Astrocyte (in vitro differentiated cells and primary cell): ENCODE measurements around the gene ANKLE2. TPM values are rescaled to one million over a fixed set of nuclear protein-coding genes. Genes with fewer than 3 reads are reported as not detected.
"Not testable (repeated sequence)": the region's sequence is repeated elsewhere in the genome, so short reads cannot be mapped to it uniquely, and the experiment has no call there.

Source experiments
- DNase-seq: peaks from one replicate; pipeline ENCODE4 v3.0.0-alpha.2; 2010; ENCODE audit warnings: low read depth
- FAIRE-seq: peaks from 2 replicates; lab custom pipeline; 2011; peaks lifted over from hg19 to GRCh38; lab: Jason Lieb, UNC
- H2AFZ ChIP-seq: 2 replicates; pipeline ENCODE4 v1.6.0; 2012; ENCODE audit warnings: low read depth, low read length, inconsistent platforms
- H3K27ac ChIP-seq: 2 replicates; pipeline ENCODE4 v1.5.1; 2011; ENCODE audit warnings: low read depth, low read length, inconsistent platforms
- H3K27me3 ChIP-seq: 2 replicates; pipeline ENCODE4 v1.6.0; 2011; ENCODE audit warnings: low read length, inconsistent platforms; ENCODE audit not compliant: insufficient read depth
- H3K36me3 ChIP-seq: 2 replicates; pipeline ENCODE4 v1.5.1; 2011; ENCODE audit warnings: low read length, inconsistent platforms; ENCODE audit not compliant: insufficient read depth
- H3K4me1 ChIP-seq: 2 replicates; pipeline ENCODE4 v1.5.1; 2011; ENCODE audit warnings: low read length, inconsistent platforms; ENCODE audit not compliant: insufficient read depth
- H3K4me2 ChIP-seq: 2 replicates; pipeline ENCODE4 v1.6.0; 2012; ENCODE audit warnings: low read length, inconsistent platforms
- H3K4me3 ChIP-seq: 2 replicates; pipeline ENCODE4 v1.5.1; 2011; ENCODE audit warnings: low read depth, mild to moderate bottlenecking, low read length, inconsistent platforms; ENCODE audit not compliant: insufficient read depth
- H3K79me2 ChIP-seq: 2 replicates; pipeline ENCODE4 v1.6.0; 2012; ENCODE audit warnings: mild to moderate bottlenecking, low read length, inconsistent platforms; ENCODE audit not compliant: insufficient read depth
- H3K9ac ChIP-seq: 2 replicates; pipeline ENCODE4 v1.6.0; 2012; ENCODE audit warnings: mild to moderate bottlenecking, low read length, inconsistent platforms
- H3K9me3 ChIP-seq: 2 replicates; pipeline ENCODE4 v1.5.1; 2012; ENCODE audit warnings: low read depth, mild to moderate bottlenecking, low read length, inconsistent platforms; ENCODE audit not compliant: insufficient read depth
- H4K20me1 ChIP-seq: 2 replicates; pipeline ENCODE4 v1.6.0; 2012; ENCODE audit warnings: low read length, inconsistent platforms; ENCODE audit not compliant: insufficient read depth
- H3K27ac Mint-ChIP-seq: one replicate; pipeline ENCODE4 v1.8.0; 2021; ENCODE audit warnings: mild to moderate bottlenecking, mixed read lengths; ENCODE audit not compliant: unreplicated experiment
- H3K27me3 Mint-ChIP-seq: one replicate; pipeline ENCODE4 v1.8.0; 2021; ENCODE audit warnings: low read depth, mixed read lengths; ENCODE audit not compliant: unreplicated experiment
- H3K36me3 Mint-ChIP-seq: one replicate; pipeline ENCODE4 v1.8.0; 2021; ENCODE audit warnings: low read depth, mixed read lengths; ENCODE audit not compliant: unreplicated experiment
- H3K4me1 Mint-ChIP-seq: one replicate; pipeline ENCODE4 v1.8.0; 2021; ENCODE audit warnings: low read depth, mixed read lengths; ENCODE audit not compliant: unreplicated experiment
- H3K4me3 Mint-ChIP-seq: one replicate; pipeline ENCODE4 v1.8.0; 2021; ENCODE audit warnings: mild to moderate bottlenecking, moderate library complexity, mixed read lengths; ENCODE audit not compliant: unreplicated experiment
- H3K9me3 Mint-ChIP-seq: one replicate; pipeline ENCODE4 v1.8.0; 2021; ENCODE audit warnings: mild to moderate bottlenecking, mixed read lengths; ENCODE audit not compliant: unreplicated experiment
- EZH2 ChIP-seq: IDR thresholded peaks from 2 replicates; pipeline ENCODE4 v1.6.1; 2012; ENCODE audit warnings: mild to moderate bottlenecking, low read length, inconsistent platforms; ENCODE audit not compliant: insufficient read depth
- total RNA-seq: library from RNA; stranded (reverse); gene quantifications from 2 replicates; pipeline ENCODE4 v1.2.1, GENCODE V29; 2021
- TF ChIP-seq, protein P1 (sequence below): IDR thresholded peaks from 2 replicates; pipeline ENCODE4 v1.5.1; 2011; ENCODE audit warnings: low read depth, mild to moderate bottlenecking, inconsistent platforms, low read length, moderate library complexity; ENCODE audit not compliant: insufficient read depth

The ANKLE2 gene
- total RNA-seq, 1 donor from 2014 or later: 140 TPM

DNA sequence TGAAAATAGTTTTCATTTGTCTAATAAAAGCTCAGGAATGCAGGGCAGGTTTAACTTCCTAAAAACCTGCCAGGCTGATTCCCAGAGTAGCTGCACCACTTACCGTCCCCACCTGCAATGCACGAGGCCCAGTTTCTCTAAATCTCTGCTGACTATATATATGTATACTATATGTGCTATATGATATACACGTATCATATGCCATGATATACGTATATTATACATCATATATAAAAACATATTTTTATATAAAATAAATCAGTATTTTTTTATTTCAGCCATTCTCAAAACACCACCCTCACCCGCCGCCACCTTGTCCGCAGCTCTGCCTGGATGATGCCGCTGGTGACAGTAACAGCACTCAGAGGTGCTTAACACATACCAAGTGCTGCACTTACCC lies 2.3 kb downstream of the ANKLE2 start:
- Histone ChIP-seq H3K36me3 (peaks cover 16% of the 10 kb centered on the region), H3K27me3 (no peaks in the 10 kb centered on the region), H4K20me1 (peaks cover 56% of the 10 kb centered on the region), H2AFZ (no peak overlapping the region), H3K4me3 (peak overlapping the region; percentile 49), H3K79me2 (peaks cover 74% of the 10 kb centered on the region), H3K4me1 (peaks cover 11% of the 10 kb centered on the region), H3K27ac (peak overlapping the region; percentile 100), H3K4me2 (peak overlapping the region; percentile 98), H3K9ac (peak overlapping the region; percentile 100), H3K9me3 (no peaks in the 10 kb centered on the region)
- Mint-ChIP-seq H3K4me1 (peaks cover 13% of the 10 kb centered on the region), H3K27me3 (no peaks in the 10 kb centered on the region), H3K27ac (peak overlapping the region; percentile 100), H3K9me3 (peaks cover 2% of the 10 kb centered on the region), H3K4me3 (peak overlapping the region; percentile 92), H3K36me3 (peaks cover 8% of the 10 kb centered on the region)
- DNase-seq (no peak), FAIRE-seq (no peak)
- TF ChIP-seq, protein P1, sequence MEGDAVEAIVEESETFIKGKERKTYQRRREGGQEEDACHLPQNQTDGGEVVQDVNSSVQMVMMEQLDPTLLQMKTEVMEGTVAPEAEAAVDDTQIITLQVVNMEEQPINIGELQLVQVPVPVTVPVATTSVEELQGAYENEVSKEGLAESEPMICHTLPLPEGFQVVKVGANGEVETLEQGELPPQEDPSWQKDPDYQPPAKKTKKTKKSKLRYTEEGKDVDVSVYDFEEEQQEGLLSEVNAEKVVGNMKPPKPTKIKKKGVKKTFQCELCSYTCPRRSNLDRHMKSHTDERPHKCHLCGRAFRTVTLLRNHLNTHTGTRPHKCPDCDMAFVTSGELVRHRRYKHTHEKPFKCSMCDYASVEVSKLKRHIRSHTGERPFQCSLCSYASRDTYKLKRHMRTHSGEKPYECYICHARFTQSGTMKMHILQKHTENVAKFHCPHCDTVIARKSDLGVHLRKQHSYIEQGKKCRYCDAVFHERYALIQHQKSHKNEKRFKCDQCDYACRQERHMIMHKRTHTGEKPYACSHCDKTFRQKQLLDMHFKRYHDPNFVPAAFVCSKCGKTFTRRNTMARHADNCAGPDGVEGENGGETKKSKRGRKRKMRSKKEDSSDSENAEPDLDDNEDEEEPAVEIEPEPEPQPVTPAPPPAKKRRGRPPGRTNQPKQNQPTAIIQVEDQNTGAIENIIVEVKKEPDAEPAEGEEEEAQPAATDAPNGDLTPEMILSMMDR: no peak
- no peak for TF ChIP-seq EZH2

DNA sequence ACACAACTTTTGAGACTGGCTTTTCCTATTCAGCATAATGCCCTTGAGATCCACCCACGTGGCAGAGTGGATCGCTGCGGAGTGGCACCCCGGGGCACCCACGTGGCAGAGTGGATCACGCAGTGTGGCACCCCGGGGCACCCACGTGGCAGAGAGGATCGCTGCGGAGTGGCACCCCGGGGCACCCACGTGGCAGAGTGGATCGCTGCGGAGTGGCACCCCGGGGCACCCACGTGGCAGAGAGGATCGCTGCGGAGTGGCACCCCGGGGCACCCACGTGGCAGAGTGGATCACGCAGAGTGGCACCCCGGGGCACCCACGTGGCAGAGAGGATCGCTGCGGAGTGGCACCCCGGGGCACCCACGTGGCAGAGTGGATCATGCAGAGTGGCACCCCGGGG lies 2.8 kb downstream of the ANKLE2 start:
- peaks cover 58% of the 10 kb centered on the region for H4K20me1 ChIP-seq
- H3K9me3 ChIP-seq, H3K27me3 Mint-ChIP-seq, H3K27me3 ChIP-seq, H3K27ac Mint-ChIP-seq, DNase-seq, H3K36me3 Mint-ChIP-seq, H3K4me3 ChIP-seq, H3K9me3 Mint-ChIP-seq, H3K9ac ChIP-seq, FAIRE-seq, H3K4me3 Mint-ChIP-seq, H2AFZ ChIP-seq, H3K27ac ChIP-seq: not testable (repeated sequence)
- peaks cover 79% of the 10 kb centered on the region for H3K79me2 ChIP-seq
- peaks cover 11% of the 10 kb centered on the region for H3K4me1 ChIP-seq
- H3K4me1 Mint-ChIP-seq: peaks cover 13% of the 10 kb centered on the region
- peak overlapping the region; percentile 98 for H3K4me2 ChIP-seq
- peaks cover 20% of the 10 kb centered on the region for H3K36me3 ChIP-seq

DNA sequence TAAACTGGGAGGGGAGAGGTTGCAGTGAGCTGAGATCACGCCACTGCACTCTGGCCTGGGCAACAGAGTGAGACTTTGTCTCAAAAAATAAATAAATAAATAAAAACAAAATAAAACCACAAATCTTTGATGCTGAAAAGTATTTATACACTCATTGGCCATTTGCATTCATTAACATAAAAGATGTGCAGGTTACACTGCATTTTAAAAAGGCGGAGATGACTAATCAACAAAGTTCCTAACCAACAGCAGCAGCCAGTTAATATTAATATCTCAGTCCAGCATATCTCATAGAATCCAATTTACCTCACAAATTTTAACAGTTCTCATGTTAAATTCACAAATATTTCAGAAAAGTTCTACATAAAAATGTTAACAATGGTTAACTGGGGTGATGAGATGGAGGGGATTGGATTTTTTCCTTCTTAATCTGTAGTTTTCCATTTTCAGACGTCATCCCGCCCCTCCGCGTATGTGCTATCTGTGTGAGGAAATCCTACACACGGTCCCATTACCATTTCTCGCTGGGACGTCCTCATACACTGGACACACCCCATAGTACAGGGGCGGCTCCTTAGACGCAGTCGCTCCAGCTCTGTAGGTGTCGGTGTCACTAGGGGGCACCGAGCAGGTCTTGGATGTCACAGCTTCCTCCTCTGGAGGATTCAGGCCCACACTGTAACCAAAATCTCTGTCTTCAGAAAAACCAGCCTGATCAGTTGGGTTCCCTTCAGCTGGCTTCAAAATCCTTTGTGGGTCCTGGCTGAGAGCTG lies 7.3 kb downstream of the ANKLE2 start:
- peaks cover 3% of the 10 kb centered on the region for H3K4me1 ChIP-seq
- peaks cover 97% of the 10 kb centered on the region for H3K79me2 ChIP-seq
- H3K36me3 ChIP-seq: peaks cover 46% of the 10 kb centered on the region
- no peak overlapping the region for H2AFZ ChIP-seq
- Mint-ChIP-seq H3K9me3 (no peaks in the 10 kb centered on the region), H3K4me3 (no peak overlapping the region), H3K4me1 (peaks cover 6% of the 10 kb centered on the region), H3K27me3 (no peaks in the 10 kb centered on the region), H3K36me3 (peaks cover 6% of the 10 kb centered on the region), H3K27ac (peak overlapping the region; percentile 14)
- no peak overlapping the region for H3K27ac ChIP-seq
- H3K4me2 ChIP-seq: no peak overlapping the region
- H3K4me3 ChIP-seq: no peak overlapping the region
- H4K20me1 ChIP-seq: peaks cover 87% of the 10 kb centered on the region
- DNase-seq (no peak), FAIRE-seq (no peak)
- no peak overlapping the region for H3K9ac ChIP-seq
- no peaks in the 10 kb centered on the region for H3K9me3 ChIP-seq
- H3K27me3 ChIP-seq: no peaks in the 10 kb centered on the region
- TF ChIP-seq, protein P1: no peak
- no peak for TF ChIP-seq EZH2

DNA sequence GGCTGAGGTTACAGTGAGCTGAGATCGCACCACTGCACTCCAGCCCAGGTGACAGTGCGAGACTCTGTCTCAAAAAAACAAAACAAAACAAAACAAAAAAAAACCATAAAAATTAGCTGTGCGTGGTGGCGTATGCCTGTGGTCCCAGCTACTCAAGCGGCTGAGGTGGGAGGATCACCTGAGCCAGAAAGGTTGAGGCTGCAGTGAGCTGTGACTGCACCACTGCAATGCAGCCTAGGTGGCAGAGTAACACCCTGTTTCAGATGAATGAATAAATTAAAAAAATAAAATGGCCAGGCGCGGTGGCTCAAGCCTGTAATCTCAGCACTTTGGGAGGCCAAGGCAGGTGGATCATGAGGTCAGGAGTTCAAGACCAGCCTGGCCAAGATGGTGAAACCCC lies 8.0 kb downstream of the ANKLE2 start:
- H2AFZ ChIP-seq, H3K27me3 ChIP-seq, H3K27ac ChIP-seq, H3K9ac ChIP-seq, H3K4me1 Mint-ChIP-seq, H3K36me3 Mint-ChIP-seq, H3K4me2 ChIP-seq, FAIRE-seq, H3K27ac Mint-ChIP-seq, H3K4me1 ChIP-seq, H3K9me3 Mint-ChIP-seq, H3K4me3 ChIP-seq, H3K9me3 ChIP-seq, H3K27me3 Mint-ChIP-seq, DNase-seq, H3K4me3 Mint-ChIP-seq: not testable (repeated sequence)
- H3K36me3 ChIP-seq: peaks cover 48% of the 10 kb centered on the region
- H4K20me1 ChIP-seq: peaks cover 88% of the 10 kb centered on the region
- peaks cover 94% of the 10 kb centered on the region for H3K79me2 ChIP-seq
